ENCODE results near the gene ATP8A2. TPM values are rescaled to one million over a fixed set of nuclear protein-coding genes. Genes with fewer than 3 reads are reported as not detected.
"Not testable (repeated sequence)": the region's sequence is repeated elsewhere in the genome, so short reads cannot be mapped to it uniquely, and the experiment has no call there.

The ATP8A2 gene
- total and polyA plus RNA-seq, 4 donors = 0.13 to 0.29 (median 0.24) TPM; not detected in 1

- Histone ChIP-seq H3K27me3 (ENCODE audit: control insufficient read depth in 1 of 2, insufficient read depth in 2 of 2, low read length in 1 of 2) (no peaks in the 10 kb centered on the region), H3K9me3 (ENCODE audit: control insufficient read depth, low read length) (no peaks in the 10 kb centered on the region), H3K4me3 (ENCODE audit: low read length in 2 of 2) (no peak overlapping the region), H3K4me1 (ENCODE audit: control insufficient read depth in 1 of 2, insufficient read depth in 2 of 2, low read length in 2 of 2) (no peaks in the 10 kb centered on the region), H3K27ac (ENCODE audit: low read depth in 1 of 2, low read length in 2 of 2) (no peak overlapping the region), H3K36me3 (ENCODE audit: control insufficient read depth in 1 of 2, insufficient read depth in 2 of 2, low read length in 1 of 2) (no peaks in the 10 kb centered on the region)
- DNase-seq (no peak), ATAC-seq (ENCODE audit: low FRiP score) (no peak)
- intact Hi-C loops (cut with DNase I) = no loop called here
Measured at GRCh38 chr13:25821776-25822175, 450.0 kb downstream of the ATP8A2 start.

- H3K9me3 ChIP-seq (ENCODE audit: control insufficient read depth, low read length); intact Hi-C loops (cut with DNase I); H3K27ac ChIP-seq (ENCODE audit: low read depth in 1 of 2, low read length in 2 of 2); H3K4me3 ChIP-seq (ENCODE audit: low read length in 2 of 2); H3K27me3 ChIP-seq (ENCODE audit: control insufficient read depth in 1 of 2, insufficient read depth in 2 of 2, low read length in 1 of 2); H3K4me1 ChIP-seq (ENCODE audit: control insufficient read depth in 1 of 2, insufficient read depth in 2 of 2, low read length in 2 of 2); H3K36me3 ChIP-seq (ENCODE audit: control insufficient read depth in 1 of 2, insufficient read depth in 2 of 2, low read length in 1 of 2); DNase-seq; ATAC-seq (ENCODE audit: low FRiP score): not testable (repeated sequence)
- 70 to 76% methylated on average over 9 of the region's 9 CpGs for WGBS, 2 donors
Measured at GRCh38 chr13:25827221-25827620, 455.4 kb downstream of the ATP8A2 start.

DNA sequence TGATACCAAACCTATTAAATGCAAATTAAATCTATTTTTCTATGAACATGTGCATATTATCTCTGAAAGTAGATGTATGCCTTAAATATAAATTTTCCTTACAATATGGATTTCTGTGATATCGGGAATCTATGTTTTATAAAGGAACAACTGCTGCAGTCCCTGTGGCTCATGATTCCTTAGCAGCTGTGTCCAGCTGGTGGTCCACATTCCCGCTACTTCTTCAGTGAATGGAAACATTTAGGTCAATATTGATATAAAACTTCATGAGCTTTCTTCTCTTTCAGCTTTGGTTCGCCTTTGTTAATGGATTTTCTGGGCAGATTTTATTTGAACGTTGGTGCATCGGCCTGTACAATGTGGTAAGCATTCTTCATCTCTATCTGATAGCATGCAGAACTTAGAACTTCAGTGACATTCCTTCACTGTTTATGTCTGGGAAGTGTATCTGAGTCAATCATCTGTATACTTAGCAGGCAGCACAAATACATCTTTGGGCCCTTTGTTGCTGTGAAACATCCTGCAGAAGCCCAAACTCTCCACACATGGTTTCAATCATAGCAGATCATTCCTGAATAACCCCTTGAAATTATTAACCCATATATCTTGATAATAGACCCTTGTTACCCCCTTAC lies 456.2 kb downstream of the ATP8A2 start:
- Histone ChIP-seq H3K27ac (ENCODE audit: low read depth in 1 of 2, low read length in 2 of 2) (no peak overlapping the region), H3K4me3 (ENCODE audit: low read length in 2 of 2) (no peak overlapping the region), H3K27me3 (ENCODE audit: control insufficient read depth in 1 of 2, insufficient read depth in 2 of 2, low read length in 1 of 2) (no peaks in the 10 kb centered on the region), H3K9me3 (ENCODE audit: control insufficient read depth, low read length) (no peaks in the 10 kb centered on the region), H3K36me3 (ENCODE audit: control insufficient read depth in 1 of 2, insufficient read depth in 2 of 2, low read length in 1 of 2) (no peaks in the 10 kb centered on the region), H3K4me1 (ENCODE audit: control insufficient read depth in 1 of 2, insufficient read depth in 2 of 2, low read length in 2 of 2) (no peaks in the 10 kb centered on the region)
- DNase-seq (no peak), ATAC-seq (ENCODE audit: low FRiP score) (no peak)
- intact Hi-C loops (cut with DNase I) = no loop called here
- WGBS, 2 donors = 64 to 68% methylated on average over 5 of the region's 5 CpGs

GRCh38 chr13:25833761-25834160 lies 462.0 kb downstream of the ATP8A2 start:
- no peak for ATAC-seq (ENCODE audit: low FRiP score)

DNA sequence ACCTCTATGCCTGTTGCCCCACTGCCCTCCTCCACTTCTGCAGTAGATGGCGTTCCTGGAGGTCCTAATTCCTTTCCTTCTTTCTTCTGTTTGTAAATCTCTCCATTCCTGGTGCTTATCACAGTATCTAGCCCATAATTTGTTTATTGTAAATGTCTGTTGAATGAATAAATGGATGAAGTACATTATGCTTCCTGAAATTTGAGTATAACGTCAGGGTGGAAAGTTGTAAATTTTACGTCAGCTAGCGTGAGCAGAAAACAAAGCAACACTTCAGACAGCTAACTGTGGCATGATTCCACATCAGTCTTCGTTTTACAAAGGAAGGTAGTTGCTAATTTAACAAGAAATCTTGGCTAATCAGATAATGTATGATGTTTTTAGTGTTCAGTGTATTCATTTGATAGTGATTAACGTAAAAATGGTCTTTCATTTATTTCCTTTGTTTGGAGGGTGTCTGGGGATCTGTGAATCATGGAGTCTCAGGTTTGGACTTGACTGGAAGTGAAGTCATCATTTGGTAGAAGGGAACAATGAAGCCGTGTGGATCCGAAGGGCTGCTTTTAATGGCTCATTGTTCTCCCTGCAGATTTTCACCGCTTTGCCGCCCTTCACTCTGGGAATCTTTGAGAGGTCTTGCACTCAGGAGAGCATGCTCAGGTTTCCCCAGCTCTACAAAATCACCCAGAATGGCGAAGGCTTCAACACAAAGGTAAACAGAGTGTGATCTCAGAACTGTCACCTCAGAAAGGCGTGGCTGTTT lies 465.0 kb downstream of the ATP8A2 start:
- Histone ChIP-seq H3K9me3 (ENCODE audit: control insufficient read depth, low read length) (no peaks in the 10 kb centered on the region), H3K27me3 (ENCODE audit: control insufficient read depth in 1 of 2, insufficient read depth in 2 of 2, low read length in 1 of 2) (peaks cover 0 to 2% of the 10 kb centered on the region in 2 donors), H3K36me3 (ENCODE audit: control insufficient read depth in 1 of 2, insufficient read depth in 2 of 2, low read length in 1 of 2) (no peaks in the 10 kb centered on the region), H3K4me3 (ENCODE audit: low read length in 2 of 2) (no peak overlapping the region), H3K27ac (ENCODE audit: low read depth in 1 of 2, low read length in 2 of 2) (no peak overlapping the region), H3K4me1 (ENCODE audit: control insufficient read depth in 1 of 2, insufficient read depth in 2 of 2, low read length in 2 of 2) (no peaks in the 10 kb centered on the region)
- DNase-seq = no peak
- no peak for ATAC-seq (ENCODE audit: low FRiP score)
- intact Hi-C loops (cut with DNase I) = no loop called here
- 72 to 80% methylated on average over 12 of the region's 12 CpGs for WGBS, 2 donors

More at GRCh38 chr13:25833761-25834160, 462.0 kb downstream of the ATP8A2 start:
- Histone ChIP-seq H3K9me3 (ENCODE audit: control insufficient read depth, low read length) (no peaks in the 10 kb centered on the region), H3K4me3 (ENCODE audit: low read length in 2 of 2) (no peak overlapping the region), H3K27me3 (ENCODE audit: control insufficient read depth in 1 of 2, insufficient read depth in 2 of 2, low read length in 1 of 2) (peaks cover 0 to 2% of the 10 kb centered on the region in 2 donors), H3K36me3 (ENCODE audit: control insufficient read depth in 1 of 2, insufficient read depth in 2 of 2, low read length in 1 of 2) (no peaks in the 10 kb centered on the region), H3K4me1 (ENCODE audit: control insufficient read depth in 1 of 2, insufficient read depth in 2 of 2, low read length in 2 of 2) (no peaks in the 10 kb centered on the region), H3K27ac (ENCODE audit: low read depth in 1 of 2, low read length in 2 of 2) (no peak overlapping the region)
- 96% methylated on average over 1 of the region's 1 CpG for WGBS, 2 donors
- DNase-seq = no peak
- intact Hi-C loops (cut with DNase I) = no loop called here

GRCh38 chr13:25839371-25839770 lies 467.6 kb downstream of the ATP8A2 start:
- Histone ChIP-seq H3K36me3 (ENCODE audit: control insufficient read depth in 1 of 2, insufficient read depth in 2 of 2, low read length in 1 of 2) (no peaks in the 10 kb centered on the region), H3K27me3 (ENCODE audit: control insufficient read depth in 1 of 2, insufficient read depth in 2 of 2, low read length in 1 of 2) (peaks cover 0 to 2% of the 10 kb centered on the region in 2 donors), H3K4me1 (ENCODE audit: control insufficient read depth in 1 of 2, insufficient read depth in 2 of 2, low read length in 2 of 2) (no peaks in the 10 kb centered on the region), H3K27ac (ENCODE audit: low read depth in 1 of 2, low read length in 2 of 2) (no peak overlapping the region), H3K9me3 (ENCODE audit: control insufficient read depth, low read length) (no peaks in the 10 kb centered on the region), H3K4me3 (ENCODE audit: low read length in 2 of 2) (no peak overlapping the region)
- DNase-seq (no peak), ATAC-seq (ENCODE audit: low FRiP score) (no peak)
- WGBS, 2 donors = 69 to 73% methylated on average over 8 of the region's 8 CpGs
- intact Hi-C loops (cut with DNase I) = no loop called here

GRCh38 chr13:25840261-25840660 lies 468.5 kb downstream of the ATP8A2 start:
- intact Hi-C loops (cut with DNase I) = no loop called here
- Histone ChIP-seq H3K4me3 (ENCODE audit: low read length in 2 of 2) (no peak overlapping the region), H3K27me3 (ENCODE audit: control insufficient read depth in 1 of 2, insufficient read depth in 2 of 2, low read length in 1 of 2) (peaks cover 0 to 1% of the 10 kb centered on the region in 2 donors), H3K9me3 (ENCODE audit: control insufficient read depth, low read length) (no peaks in the 10 kb centered on the region), H3K36me3 (ENCODE audit: control insufficient read depth in 1 of 2, insufficient read depth in 2 of 2, low read length in 1 of 2) (no peaks in the 10 kb centered on the region), H3K27ac (ENCODE audit: low read depth in 1 of 2, low read length in 2 of 2) (no peak overlapping the region), H3K4me1 (ENCODE audit: control insufficient read depth in 1 of 2, insufficient read depth in 2 of 2, low read length in 2 of 2) (no peaks in the 10 kb centered on the region)
- ATAC-seq (ENCODE audit: low FRiP score) (no peak), DNase-seq (no peak)
- WGBS, 2 donors = 56 to 71% methylated on average over 3 of the region's 3 CpGs

- WGBS, 2 donors = 80 to 81% methylated on average over 2 of the region's 2 CpGs
- Histone ChIP-seq H3K4me3 (ENCODE audit: low read length in 2 of 2) (no peak overlapping the region), H3K27me3 (ENCODE audit: control insufficient read depth in 1 of 2, insufficient read depth in 2 of 2, low read length in 1 of 2) (no peaks in the 10 kb centered on the region), H3K27ac (ENCODE audit: low read depth in 1 of 2, low read length in 2 of 2) (no peak overlapping the region), H3K36me3 (ENCODE audit: control insufficient read depth in 1 of 2, insufficient read depth in 2 of 2, low read length in 1 of 2) (no peaks in the 10 kb centered on the region), H3K9me3 (ENCODE audit: control insufficient read depth, low read length) (no peaks in the 10 kb centered on the region), H3K4me1 (ENCODE audit: control insufficient read depth in 1 of 2, insufficient read depth in 2 of 2, low read length in 2 of 2) (no peaks in the 10 kb centered on the region)
- ATAC-seq (ENCODE audit: low FRiP score) (no peak), DNase-seq (no peak)
- intact Hi-C loops (cut with DNase I) = no loop called here
Measured at GRCh38 chr13:25840931-25841330, 469.2 kb downstream of the ATP8A2 start.

GRCh38 chr13:25843692-25844091 lies 471.9 kb downstream of the ATP8A2 start:
- Histone ChIP-seq H3K4me3 (ENCODE audit: low read length in 2 of 2) (no peak overlapping the region), H3K36me3 (ENCODE audit: control insufficient read depth in 1 of 2, insufficient read depth in 2 of 2, low read length in 1 of 2) (no peaks in the 10 kb centered on the region), H3K9me3 (ENCODE audit: control insufficient read depth, low read length) (no peaks in the 10 kb centered on the region), H3K4me1 (ENCODE audit: control insufficient read depth in 1 of 2, insufficient read depth in 2 of 2, low read length in 2 of 2) (no peaks in the 10 kb centered on the region), H3K27me3 (ENCODE audit: control insufficient read depth in 1 of 2, insufficient read depth in 2 of 2, low read length in 1 of 2) (no peaks in the 10 kb centered on the region), H3K27ac (ENCODE audit: low read depth in 1 of 2, low read length in 2 of 2) (no peak overlapping the region)
- intact Hi-C loops (cut with DNase I) = no loop called here
- 86 to 87% methylated on average over 4 of the region's 4 CpGs for WGBS, 2 donors
- DNase-seq (no peak), ATAC-seq (ENCODE audit: low FRiP score) (no peak)
